K562 (cell line): Measurements from ENCODE around the gene PSD4. TPM values are rescaled to one million over a fixed set of nuclear protein-coding genes. Genes with fewer than 3 reads are reported as not detected.

ENCODE experiments used
- ETV5 ChIP-seq: sonication (generic); formaldehyde crosslinking; IDR thresholded peaks from 2 replicates; pipeline ENCODE4 v1.4.0; 2020; ENCODE audit warnings: low read depth, mild to moderate bottlenecking, missing genetic modification reagents
- FOXK2 ChIP-seq, 2 experiments: fragments of 450-650 bp; IDR thresholded peaks in 1 of 2; conservative IDR thresholded peaks in 1 of 2; 2 replicates each; pipeline ENCODE4 v1.6.1; 2016; ENCODE audit warnings: low read depth in 2 of 2, mild to moderate bottlenecking in 1 of 2
- KLF16 ChIP-seq: IDR thresholded peaks from 2 replicates; pipeline ENCODE4 v1.6.1; 2016; ENCODE audit warnings: antibody characterized with exemption
- MTA2 ChIP-seq: fragments of 450-650 bp; IDR thresholded peaks from 2 replicates; pipeline ENCODE4 v1.6.1; 2016; ENCODE audit warnings: low read depth
- OTX1 ChIP-seq: fragments of 450-650 bp; formaldehyde crosslinking; IDR thresholded peaks from 2 replicates; pipeline ENCODE4 v1.4.0; 2022; ENCODE audit warnings: mild to moderate bottlenecking
- RAD21 ChIP-seq, 2 experiments: fragments of 250-450 bp in 1 of 2; fragments of 450-650 bp in 1 of 2; sonication (Bioruptor Pico) in 1 of 2; formaldehyde crosslinking in 1 of 2; IDR thresholded peaks in 1 of 2; conservative IDR thresholded peaks in 1 of 2; 2 replicates each; pipeline versions ENCODE4 v1.4.0 to v1.8.0; 2020 to 2022; ENCODE audit warnings: mild to moderate bottlenecking in 2 of 2, moderate library complexity in 1 of 2
- RBM17 ChIP-seq: fragments of 200-400 bp; formaldehyde crosslinking; IDR thresholded peaks from 2 replicates; pipeline ENCODE4 v1.6.1; 2017; ENCODE audit warnings: low read depth, mild to moderate bottlenecking, low read length, borderline replicate concordance
- SETDB1 ChIP-seq: IDR thresholded peaks from one replicate; pipeline ENCODE4 v1.6.1; 2012; ENCODE audit warnings: low read length, control low read depth, inconsistent platforms
- SMARCC2 ChIP-seq: fragments of 450-650 bp; IDR thresholded peaks from 2 replicates; pipeline ENCODE4 v1.6.1; 2017; ENCODE audit warnings: antibody characterized with exemption, moderate library complexity, mild to moderate bottlenecking, low read depth
- SMC3 ChIP-seq: conservative IDR thresholded peaks from 2 replicates; pipeline ENCODE4 v1.6.1; 2011; ENCODE audit warnings: low read depth, low read length, improper control_type of control experiment; ENCODE audit not compliant: insufficient read depth
- TARDBP ChIP-seq: fragments of 450-650 bp; IDR thresholded peaks from 2 replicates; pipeline ENCODE4 v1.6.1; 2016
- ZNF384 ChIP-seq: IDR thresholded peaks from 2 replicates; pipeline ENCODE4 v1.6.1; 2012; ENCODE audit warnings: low read depth, low read length, improper control_type of control experiment
- ZNF79 ChIP-seq: fragments of 250-450 bp; sonication (Bioruptor Pico); IDR thresholded peaks from 2 replicates; pipeline ENCODE4 v1.4.0; 2020; ENCODE audit warnings: low read depth, mild to moderate bottlenecking, moderate library complexity
- polyA plus RNA-seq, 8 experiments: library from polyadenylated mRNA; depleted of rRNA in 4 of 8; stranded (reverse) in 5 of 8; unstranded in 3 of 8; fragments of >200 nt; fragmentation: Nextera tagmentation in 2 of 8; fragmentation: Illumina TruSeq in 1 of 8; extraction: Ambion mirVana in 2 of 8; extraction: Trizol in 1 of 8; gene quantifications; 2 replicates each; pipeline versions ENCODE4 v1.2.1 to v1.2.3, GENCODE V29; 2011 to 2014; ENCODE audit warnings: inconsistent platforms in 1 of 8, missing spikeins in 1 of 8
- total RNA-seq, 7 experiments: library from RNA; depleted of rRNA in 6 of 7; stranded (reverse); fragments of >200 nt in 6 of 7; fragmentation: Illumina TruSeq in 2 of 7; extraction: Trizol in 2 of 7; gene quantifications; 2 replicates each; pipeline versions ENCODE4 v1.2.1 to v1.2.3, GENCODE V29; 2011 to 2021; ENCODE audit warnings: low replicate concordance in 1 of 7
- TF ChIP-seq, protein P1 (sequence below), 2 experiments: fragments of 450-650 bp; formaldehyde crosslinking in 1 of 2; IDR thresholded peaks; 2 replicates each; pipeline versions ENCODE4 v1.4.0 to v1.6.1; 2014 to 2020; ENCODE audit warnings: mild to moderate bottlenecking in 2 of 2, borderline replicate concordance in 1 of 2, low read depth in 1 of 2
- TF ChIP-seq, protein P2 (sequence below): fragments of 200-800 bp; sonication (Bioruptor generic); IDR thresholded peaks from 2 replicates; pipeline ENCODE4 v1.6.1; 2017; ENCODE audit warnings: missing genetic modification characterization, missing compliant biosample characterization
- TF ChIP-seq, protein P3 (sequence below): fragments of 450-650 bp; IDR thresholded peaks from 2 replicates; pipeline ENCODE4 v1.6.1; 2016

The PSD4 gene
- total and polyA plus RNA-seq, 9 of the 15 experiments (the other 6 are each of a cell fraction or from before 2014, with no cell fraction given) = 0.46 to 54.0 (median 20.8) TPM

- TF ChIP-seq, protein P1, sequence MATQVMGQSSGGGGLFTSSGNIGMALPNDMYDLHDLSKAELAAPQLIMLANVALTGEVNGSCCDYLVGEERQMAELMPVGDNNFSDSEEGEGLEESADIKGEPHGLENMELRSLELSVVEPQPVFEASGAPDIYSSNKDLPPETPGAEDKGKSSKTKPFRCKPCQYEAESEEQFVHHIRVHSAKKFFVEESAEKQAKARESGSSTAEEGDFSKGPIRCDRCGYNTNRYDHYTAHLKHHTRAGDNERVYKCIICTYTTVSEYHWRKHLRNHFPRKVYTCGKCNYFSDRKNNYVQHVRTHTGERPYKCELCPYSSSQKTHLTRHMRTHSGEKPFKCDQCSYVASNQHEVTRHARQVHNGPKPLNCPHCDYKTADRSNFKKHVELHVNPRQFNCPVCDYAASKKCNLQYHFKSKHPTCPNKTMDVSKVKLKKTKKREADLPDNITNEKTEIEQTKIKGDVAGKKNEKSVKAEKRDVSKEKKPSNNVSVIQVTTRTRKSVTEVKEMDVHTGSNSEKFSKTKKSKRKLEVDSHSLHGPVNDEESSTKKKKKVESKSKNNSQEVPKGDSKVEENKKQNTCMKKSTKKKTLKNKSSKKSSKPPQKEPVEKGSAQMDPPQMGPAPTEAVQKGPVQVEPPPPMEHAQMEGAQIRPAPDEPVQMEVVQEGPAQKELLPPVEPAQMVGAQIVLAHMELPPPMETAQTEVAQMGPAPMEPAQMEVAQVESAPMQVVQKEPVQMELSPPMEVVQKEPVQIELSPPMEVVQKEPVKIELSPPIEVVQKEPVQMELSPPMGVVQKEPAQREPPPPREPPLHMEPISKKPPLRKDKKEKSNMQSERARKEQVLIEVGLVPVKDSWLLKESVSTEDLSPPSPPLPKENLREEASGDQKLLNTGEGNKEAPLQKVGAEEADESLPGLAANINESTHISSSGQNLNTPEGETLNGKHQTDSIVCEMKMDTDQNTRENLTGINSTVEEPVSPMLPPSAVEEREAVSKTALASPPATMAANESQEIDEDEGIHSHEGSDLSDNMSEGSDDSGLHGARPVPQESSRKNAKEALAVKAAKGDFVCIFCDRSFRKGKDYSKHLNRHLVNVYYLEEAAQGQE (IDR thresholded peaks at IDR 0.05; ENCODE audit: borderline replicate concordance) = peak; percentile 59; the same call in 1 of the 2 replicates
- TF ChIP-seq, protein P1 (CRISPR knock-in tag; IDR thresholded peaks at IDR 0.05; ENCODE audit: low read depth) = no peak
- TF ChIP-seq ZNF384 (peak; percentile 97), SETDB1 (no peak), FOXK2 (conservative IDR thresholded peaks at IDR 0.05 in 1 of 2, IDR thresholded peaks at IDR 0.05 in 1 of 2; ENCODE audit: low read depth in 2 of 2) (0 out of 4 replicates have a peak, but pooled peaks of 1 of the 2 experiments have one; percentile 34), SMC3 (peak; percentile 58), ZNF79 (CRISPR knock-in tag) (no peak), MTA2 (no peak), TARDBP (no peak), KLF16 (no peak), SMARCC2 (no peak), RBM17 (no peak), RAD21 (CRISPR knock-in tag; conservative IDR thresholded peaks at IDR 0.05 in 1 of 2, IDR thresholded peaks at IDR 0.05 in 1 of 2) (peak; percentile 50 to 68), OTX1 (CRISPR knock-in tag) (no peak), ETV5 (CRISPR knock-in tag) (0 out of 2 replicates have a peak, but pooled peaks have one; percentile 27)
- TF ChIP-seq, protein P2, sequence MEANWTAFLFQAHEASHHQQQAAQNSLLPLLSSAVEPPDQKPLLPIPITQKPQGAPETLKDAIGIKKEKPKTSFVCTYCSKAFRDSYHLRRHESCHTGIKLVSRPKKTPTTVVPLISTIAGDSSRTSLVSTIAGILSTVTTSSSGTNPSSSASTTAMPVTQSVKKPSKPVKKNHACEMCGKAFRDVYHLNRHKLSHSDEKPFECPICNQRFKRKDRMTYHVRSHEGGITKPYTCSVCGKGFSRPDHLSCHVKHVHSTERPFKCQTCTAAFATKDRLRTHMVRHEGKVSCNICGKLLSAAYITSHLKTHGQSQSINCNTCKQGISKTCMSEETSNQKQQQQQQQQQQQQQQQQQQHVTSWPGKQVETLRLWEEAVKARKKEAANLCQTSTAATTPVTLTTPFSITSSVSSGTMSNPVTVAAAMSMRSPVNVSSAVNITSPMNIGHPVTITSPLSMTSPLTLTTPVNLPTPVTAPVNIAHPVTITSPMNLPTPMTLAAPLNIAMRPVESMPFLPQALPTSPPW (CRISPR knock-in tag) = no peak
- TF ChIP-seq, protein P3, sequence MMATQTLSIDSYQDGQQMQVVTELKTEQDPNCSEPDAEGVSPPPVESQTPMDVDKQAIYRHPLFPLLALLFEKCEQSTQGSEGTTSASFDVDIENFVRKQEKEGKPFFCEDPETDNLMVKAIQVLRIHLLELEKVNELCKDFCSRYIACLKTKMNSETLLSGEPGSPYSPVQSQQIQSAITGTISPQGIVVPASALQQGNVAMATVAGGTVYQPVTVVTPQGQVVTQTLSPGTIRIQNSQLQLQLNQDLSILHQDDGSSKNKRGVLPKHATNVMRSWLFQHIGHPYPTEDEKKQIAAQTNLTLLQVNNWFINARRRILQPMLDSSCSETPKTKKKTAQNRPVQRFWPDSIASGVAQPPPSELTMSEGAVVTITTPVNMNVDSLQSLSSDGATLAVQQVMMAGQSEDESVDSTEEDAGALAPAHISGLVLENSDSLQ = peak; percentile 68
Observed at GRCh38 chr2:113138428-113139322, 35.1 kb upstream of the PSD4 start (continued).
